ENCODE data around the gene SLC35G3. TPM values are rescaled to one million over a fixed set of nuclear protein-coding genes. Genes with fewer than 3 reads are reported as not detected.

Gene SLC35G3
- total and polyA plus RNA-seq, 4 experiments from 2014 or later: 0.09 TPM; not detected in 3

- CTCF ChIA-PET (ENCODE audit: partially characterized antibody): interaction anchor here (0.9 to 9.7 kb wide), 6 partner anchors 42 to 576 kb away, joined by 3 to 111 read pairs (median 18); partner anchors contain the start of gene SLFN12L
- Histone ChIP-seq H3K27ac (ENCODE audit: low read depth, low read length) (no peak overlapping the region), H3K4me1 (ENCODE audit: insufficient read depth, low read length) (peaks cover 47% of the 10 kb centered on the region), H3K4me3 (ENCODE audit: low read length in 2 of 2) (peak overlapping the region in 1 of 2 donors; percentile 18), H3K36me3 (ENCODE audit: insufficient read depth, low read length) (no peaks in the 10 kb centered on the region), H3K9me3 (ENCODE audit: control insufficient read depth in 1 of 2, low read length in 2 of 2) (no peaks in the 10 kb centered on the region), H3K27me3 (ENCODE audit: insufficient read depth, low read length) (no peaks in the 10 kb centered on the region)
- Mint-ChIP-seq H3K4me3 (peak overlapping the region; percentile 51 to 81 (median 68)), H3K27me3 (no peaks in the 10 kb centered on the region), H3K9me3 (peaks cover 0 to 4% (median 0%) of the 10 kb centered on the region in 8 donors), H3K27ac (peak overlapping the region; percentile 82 to 93 (median 91)), H3K4me1 (peaks cover 36 to 63% (median 46%) of the 10 kb centered on the region in 4 donors), H3K36me3 (no peaks in the 10 kb centered on the region)
- peak; percentile 52 to 62 (median 56) for DNase-seq
- POLR2A ChIA-PET (ENCODE audit: partially characterized antibody): interaction anchor here (0.6 to 18.0 kb wide), 7 partner anchors 43 to 1319 kb away, joined by 3 to 217 read pairs (median 11); partner anchors contain the start of genes SLFN12L and SLFN5
- intact Hi-C loops (cut with micrococcal nuclease): loop anchor here (1.0 kb wide), 5 partner anchors 70 to 367 kb away; no protein-coding TSS in a partner anchor
Measured at GRCh38 chr17:35171834-35172233, 22.4 kb downstream of the SLC35G3 start.

- Mint-ChIP-seq H3K36me3 (no peaks in the 10 kb centered on the region), H3K4me3 (peak overlapping the region; percentile 51 to 81 (median 68)), H3K9me3 (peaks cover 0 to 4% (median 0%) of the 10 kb centered on the region in 8 donors), H3K4me1 (peaks cover 32 to 60% (median 42%) of the 10 kb centered on the region in 4 donors), H3K27ac (peak overlapping the region; percentile 82 to 93 (median 91)), H3K27me3 (no peaks in the 10 kb centered on the region)
- Histone ChIP-seq H3K4me3 (ENCODE audit: low read length in 2 of 2) (peak overlapping the region in 1 of 2 donors; percentile 18), H3K4me1 (ENCODE audit: insufficient read depth, low read length) (peaks cover 41% of the 10 kb centered on the region), H3K36me3 (ENCODE audit: insufficient read depth, low read length) (no peaks in the 10 kb centered on the region), H3K27me3 (ENCODE audit: insufficient read depth, low read length) (no peaks in the 10 kb centered on the region), H3K27ac (ENCODE audit: low read depth, low read length) (no peak overlapping the region), H3K9me3 (ENCODE audit: control insufficient read depth in 1 of 2, low read length in 2 of 2) (no peaks in the 10 kb centered on the region)
- peak; percentile 41 to 75 (median 72) for DNase-seq
- POLR2A ChIA-PET (ENCODE audit: partially characterized antibody): interaction anchor here (0.6 to 18.0 kb wide), 6 partner anchors 10 to 1320 kb away, joined by 3 to 217 read pairs (median 10); partner anchors contain the start of genes SLFN12L and SLFN5
- CTCF ChIA-PET (ENCODE audit: partially characterized antibody): interaction anchor here (0.6 to 9.7 kb wide), 25 partner anchors 10 to 593 kb away, joined by 3 to 111 read pairs (median 4); partner anchors contain the start of genes SLFN11, SLFN12L and SLFN5
- intact Hi-C loops (cut with micrococcal nuclease): loop anchor here (1.0 kb wide), 5 partner anchors 71 to 368 kb away; no protein-coding TSS in a partner anchor
Measured at GRCh38 chr17:35170968-35171771, 23.0 kb downstream of the SLC35G3 start.

GRCh38 chr17:35169835-35170363 is 24.3 kb downstream of the SLC35G3 start:
- Mint-ChIP-seq H3K36me3 (no peaks in the 10 kb centered on the region), H3K9me3 (peaks cover 0 to 4% (median 0%) of the 10 kb centered on the region in 8 donors), H3K4me3 (peak overlapping the region in 1 of 8 donors; percentile 29), H3K27me3 (no peaks in the 10 kb centered on the region), H3K4me1 (peaks cover 23 to 56% (median 36%) of the 10 kb centered on the region in 4 donors), H3K27ac (no peak overlapping the region)
- intact Hi-C loops (cut with micrococcal nuclease): no loop called here
- H3K9me3 ChIP-seq (ENCODE audit: control insufficient read depth in 1 of 2, low read length in 2 of 2): no peaks in the 10 kb centered on the region
- H3K27me3 ChIP-seq (ENCODE audit: insufficient read depth, low read length): no peaks in the 10 kb centered on the region
- H3K4me3 ChIP-seq (ENCODE audit: low read length in 2 of 2): no peak overlapping the region
- ChIA-PET CTCF (ENCODE audit: partially characterized antibody) (interaction anchor here (0.6 to 9.7 kb wide), 12 partner anchors 9 to 637 kb away, joined by 3 to 111 read pairs (median 6); partner anchors contain the start of genes SLFN12L and SLFN5), POLR2A (ENCODE audit: partially characterized antibody) (interaction anchor here (0.6 to 18.0 kb wide), 7 partner anchors 9 to 371 kb away, joined by 3 to 217 read pairs (median 10); partner anchors contain the start of genes SLFN12L and SLFN5)
- H3K4me1 ChIP-seq (ENCODE audit: insufficient read depth, low read length): peaks cover 37% of the 10 kb centered on the region
- H3K36me3 ChIP-seq (ENCODE audit: insufficient read depth, low read length): no peaks in the 10 kb centered on the region
- no peak for DNase-seq
- H3K27ac ChIP-seq (ENCODE audit: low read depth, low read length): no peak overlapping the region

GRCh38 chr17:35167666-35168065 is 26.5 kb downstream of the SLC35G3 start:
- Histone ChIP-seq H3K27ac (ENCODE audit: low read depth, low read length) (no peak overlapping the region), H3K36me3 (ENCODE audit: insufficient read depth, low read length) (no peaks in the 10 kb centered on the region), H3K4me3 (ENCODE audit: low read length in 2 of 2) (no peak overlapping the region), H3K4me1 (ENCODE audit: insufficient read depth, low read length) (peaks cover 34% of the 10 kb centered on the region), H3K27me3 (ENCODE audit: insufficient read depth, low read length) (no peaks in the 10 kb centered on the region), H3K9me3 (ENCODE audit: control insufficient read depth in 1 of 2, low read length in 2 of 2) (no peaks in the 10 kb centered on the region)
- Mint-ChIP-seq H3K4me3 (no peak overlapping the region), H3K27ac (peak overlapping the region in 3 of 7 donors; percentile 8 to 50 (median 36)), H3K36me3 (no peaks in the 10 kb centered on the region), H3K4me1 (peaks cover 21 to 58% (median 37%) of the 10 kb centered on the region in 4 donors), H3K9me3 (no peaks in the 10 kb centered on the region), H3K27me3 (no peaks in the 10 kb centered on the region)
- ChIA-PET POLR2A (ENCODE audit: partially characterized antibody) (interaction anchor here (0.7 to 12.0 kb wide), 4 partner anchors 26 to 368 kb away, joined by 3 to 117 read pairs (median 20); partner anchors contain the start of genes SLFN12L and SLFN5), CTCF (ENCODE audit: partially characterized antibody) (interaction anchor here (0.9 to 9.7 kb wide), 6 partner anchors 145 to 641 kb away, joined by 3 to 111 read pairs (median 6); partner anchors contain the start of genes SLFN12L and TAF15)
- intact Hi-C loops (cut with micrococcal nuclease): no loop called here
- DNase-seq: no peak

GRCh38 chr17:35167046-35167445 is 27.1 kb downstream of the SLC35G3 start:
- CTCF ChIA-PET (ENCODE audit: partially characterized antibody): interaction anchor here (0.9 to 9.7 kb wide), 6 partner anchors 146 to 642 kb away, joined by 3 to 111 read pairs (median 6); partner anchors contain the start of genes SLFN12L and TAF15
- peak overlapping the region in 3 of 7 donors; percentile 19 to 57 (median 35) for H3K27ac Mint-ChIP-seq
- DNase-seq: no peak
- H3K4me1 ChIP-seq (ENCODE audit: insufficient read depth, low read length): peaks cover 34% of the 10 kb centered on the region
- POLR2A ChIA-PET (ENCODE audit: partially characterized antibody): interaction anchor here (0.7 to 12.0 kb wide), 4 partner anchors 26 to 368 kb away, joined by 3 to 117 read pairs (median 20); partner anchors contain the start of genes SLFN12L and SLFN5
- no peak overlapping the region for H3K27ac ChIP-seq (ENCODE audit: low read depth, low read length)
- H3K27me3 Mint-ChIP-seq: no peaks in the 10 kb centered on the region
- no peaks in the 10 kb centered on the region for H3K27me3 ChIP-seq (ENCODE audit: insufficient read depth, low read length)
- no peaks in the 10 kb centered on the region for H3K9me3 ChIP-seq (ENCODE audit: control insufficient read depth in 1 of 2, low read length in 2 of 2)
- H3K4me1 Mint-ChIP-seq: peaks cover 23 to 58% (median 39%) of the 10 kb centered on the region in 4 donors
- no peaks in the 10 kb centered on the region for H3K36me3 ChIP-seq (ENCODE audit: insufficient read depth, low read length)
- no peak overlapping the region for H3K4me3 ChIP-seq (ENCODE audit: low read length in 2 of 2)
- no peaks in the 10 kb centered on the region for H3K9me3 Mint-ChIP-seq
- no peak overlapping the region for H3K4me3 Mint-ChIP-seq
- H3K36me3 Mint-ChIP-seq: no peaks in the 10 kb centered on the region
- intact Hi-C loops (cut with micrococcal nuclease): no loop called here

- H3K27me3 Mint-ChIP-seq: no peaks in the 10 kb centered on the region
- POLR2A ChIA-PET (ENCODE audit: partially characterized antibody): interaction anchor here (1.1 to 12.0 kb wide), 4 partner anchors 25 to 369 kb away, joined by 3 to 117 read pairs (median 24); partner anchors contain the start of genes SLFN12L and SLFN5
- intact Hi-C loops (cut with micrococcal nuclease): no loop called here
Measured at GRCh38 chr17:35166526-35166925, 27.7 kb downstream of the SLC35G3 start.

More at GRCh38 chr17:35166526-35166925, 27.7 kb downstream of the SLC35G3 start:
- Mint-ChIP-seq H3K36me3 (no peaks in the 10 kb centered on the region), H3K27ac (peak overlapping the region in 4 of 7 donors; percentile 19 to 72 (median 38)), H3K9me3 (no peaks in the 10 kb centered on the region), H3K4me3 (no peak overlapping the region), H3K4me1 (peaks cover 22 to 58% (median 39%) of the 10 kb centered on the region in 4 donors)
- Histone ChIP-seq H3K36me3 (ENCODE audit: insufficient read depth, low read length) (no peaks in the 10 kb centered on the region), H3K4me3 (ENCODE audit: low read length in 2 of 2) (no peak overlapping the region), H3K27me3 (ENCODE audit: insufficient read depth, low read length) (no peaks in the 10 kb centered on the region), H3K4me1 (ENCODE audit: insufficient read depth, low read length) (peaks cover 34% of the 10 kb centered on the region), H3K27ac (ENCODE audit: low read depth, low read length) (no peak overlapping the region), H3K9me3 (ENCODE audit: control insufficient read depth in 1 of 2, low read length in 2 of 2) (no peaks in the 10 kb centered on the region)
- DNase-seq: no peak
- CTCF ChIA-PET (ENCODE audit: partially characterized antibody): interaction anchor here (1.3 to 9.7 kb wide), 4 partner anchors 356 to 597 kb away, joined by 4 to 111 read pairs (median 32); partner anchors contain the start of gene SLFN12L

Data from CD4-positive, alpha-beta memory T cell (primary cell).